Right lobe of liver (tissue), 4 donors: ENCODE data around the gene TLE4.

ENCODE experiments used
- CTCF ChIP-seq, 4 donors: fragments of 200-600 bp in 3 of 4; fragments of 450-650 bp in 1 of 4; IDR thresholded peaks; one replicate each; pipeline versions ENCODE4 v1.5.1 to v1.8.0; 2016 to 2022; ENCODE audit warnings: antibody characterized with exemption in 4 of 4, mild to moderate bottlenecking in 2 of 4
- POLR2A ChIP-seq: fragments of 450-650 bp; IDR thresholded peaks from one replicate; pipeline ENCODE4 v1.6.1; 2017; ENCODE audit warnings: antibody characterized with exemption, mild to moderate bottlenecking
- donor health status: DM: no; HTN: no; CAD: no.
- donor health status: DM: no; HTN: no; CAD: no.
- donor health status: DM: no; HTN: yes; CAD: no.

GRCh38 chr9:79577969-79578723 is 6.4 kb downstream of the TLE4 start:
- TF ChIP-seq POLR2A: no peak
- no peak for TF ChIP-seq CTCF (IDR thresholded peaks at IDR 0.05)
